Naive B cell (primary cell): Measurements from ENCODE around the gene HEATR5B. TPM values are rescaled to one million over a fixed set of nuclear protein-coding genes. Genes with fewer than 3 reads are reported as not detected.
"Not testable (repeated sequence)": the region's sequence is repeated elsewhere in the genome, so short reads cannot be mapped to it uniquely, and the experiment has no call there.

Experiments used
- ATAC-seq, 2 donors: fragments of 150-1000 bp; cut with Tn5 transposase; 2 replicates each; pipeline ENCODE4 v1.10.0; 2021; ENCODE audit warnings: low read depth in 2 of 2, mild to moderate bottlenecking in 2 of 2, moderate library complexity in 2 of 2
- DNase-seq: peaks from one replicate; pipeline ENCODE4 v3.0.0; 2022
- H3K27ac Mint-ChIP-seq, 6 donors: one replicate each; pipeline ENCODE4 v1.8.0; 2020 to 2022; ENCODE audit warnings: mild to moderate bottlenecking in 6 of 6, mixed read lengths in 6 of 6, moderate library complexity in 5 of 6, inconsistent platforms in 2 of 6
- H3K27me3 Mint-ChIP-seq, 3 donors: one replicate each; pipeline ENCODE4 v1.8.0; 2021 to 2022; ENCODE audit warnings: mixed read lengths in 3 of 3, mild to moderate bottlenecking in 1 of 3
- H3K36me3 Mint-ChIP-seq, 2 donors: one replicate each; pipeline ENCODE4 v1.8.0; 2020 to 2022; ENCODE audit warnings: mixed read lengths in 2 of 2, inconsistent platforms in 1 of 2, mild to moderate bottlenecking in 1 of 2
- H3K4me1 Mint-ChIP-seq, 3 donors: one replicate each; pipeline ENCODE4 v1.8.0; 2020 to 2022; ENCODE audit warnings: mixed read lengths in 3 of 3, inconsistent platforms in 1 of 3, mild to moderate bottlenecking in 1 of 3, moderate library complexity in 1 of 3
- H3K4me3 Mint-ChIP-seq, 8 donors: one replicate each; pipeline ENCODE4 v1.8.0; 2020 to 2022; ENCODE audit warnings: mild to moderate bottlenecking in 8 of 8, mixed read lengths in 8 of 8, moderate library complexity in 8 of 8, inconsistent platforms in 2 of 8
- H3K9me3 Mint-ChIP-seq, 7 donors: one replicate each; pipeline ENCODE4 v1.8.0; 2020 to 2022; ENCODE audit warnings: mixed read lengths in 7 of 7, mild to moderate bottlenecking in 5 of 7, inconsistent platforms in 2 of 7, moderate library complexity in 1 of 7
- polyA plus RNA-seq, 6 donors: library from polyadenylated mRNA; unstranded; fragments of 300-500 nt; fragmentation: Illumina TruSeq; gene quantifications; one replicate each; pipeline ENCODE4 v1.2.3, GENCODE V29; 2021; ENCODE audit warnings: low read depth in 6 of 6

The HEATR5B gene
- polyA plus RNA-seq, 6 donors from 2014 or later, result 10.6 to 24.2 (median 16.8) TPM

DNA sequence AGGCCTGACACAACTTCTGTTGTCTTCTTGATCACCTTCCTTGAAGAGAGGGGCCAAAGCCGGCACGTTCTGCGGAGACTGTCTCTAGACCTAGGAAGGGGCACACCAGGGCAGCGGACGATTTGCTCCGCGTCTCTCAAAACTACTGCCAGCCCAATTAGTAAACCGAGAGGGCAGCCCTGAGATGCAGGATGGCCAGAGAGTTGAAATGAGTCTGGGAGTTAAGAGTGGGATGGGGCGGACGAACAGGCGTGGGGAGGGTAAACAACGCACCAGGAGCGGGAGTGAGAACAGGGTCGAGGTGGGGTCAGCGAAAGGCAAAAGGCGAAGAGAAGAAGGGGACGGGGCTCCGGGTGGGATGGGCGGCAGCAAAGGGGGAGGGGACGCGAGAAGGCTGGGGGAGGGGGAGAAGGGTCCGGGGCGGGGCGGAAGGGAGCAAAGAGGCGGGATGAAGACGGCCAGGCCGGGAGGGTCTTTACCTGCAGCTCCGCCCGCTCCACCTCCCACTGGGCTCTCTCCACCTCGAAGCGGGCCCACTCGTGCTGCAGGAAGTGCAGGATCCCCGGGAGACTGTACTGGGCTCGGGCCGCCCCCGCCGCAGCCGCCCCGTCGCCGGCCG is 118.3 kb downstream of the HEATR5B start:
- ATAC-seq, result peak; percentile 4
- DNase-seq, result peak; percentile 20
- Mint-ChIP-seq H3K27me3 (no peaks in the 10 kb centered on the region), H3K27ac (peak overlapping the region; percentile 55 to 98 (median 97)), H3K4me1 (peaks cover 41 to 59% (median 55%) of the 10 kb centered on the region in 3 donors), H3K4me3 (peak overlapping the region; percentile 94 to 100 (median 98)), H3K36me3 (peaks cover 0 to 6% of the 10 kb centered on the region in 2 donors), H3K9me3 (peaks cover 0 to 4% (median 0%) of the 10 kb centered on the region in 7 donors)

DNA sequence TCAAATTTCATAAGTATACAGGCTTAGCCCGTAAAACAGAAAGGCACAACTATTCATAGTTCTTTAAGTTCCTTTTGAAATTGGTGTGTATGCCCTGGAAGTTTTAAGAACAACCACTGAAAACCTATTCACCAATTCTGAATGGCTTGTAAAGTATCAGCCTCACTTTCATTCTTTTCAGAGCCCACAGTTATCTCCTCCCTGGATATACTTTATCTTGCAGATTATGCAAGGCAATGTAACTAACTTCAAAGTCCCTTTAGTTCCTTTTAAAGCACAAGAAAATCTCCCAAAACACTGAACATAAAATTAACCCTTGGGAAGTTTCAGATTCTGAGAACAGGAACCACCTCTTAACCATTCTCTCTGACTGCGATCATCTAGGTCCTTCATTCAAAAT is 119.0 kb downstream of the HEATR5B start:
- no peak for ATAC-seq
- peak overlapping the region; percentile 94 to 100 (median 98) for H3K4me3 Mint-ChIP-seq
- H3K27ac Mint-ChIP-seq, result peak overlapping the region in 4 of 6 donors; percentile 21 to 98 (median 97)
- H3K36me3 Mint-ChIP-seq, result peaks cover 0 to 6% of the 10 kb centered on the region in 2 donors
- peaks cover 44 to 59% (median 55%) of the 10 kb centered on the region in 3 donors for H3K4me1 Mint-ChIP-seq
- H3K9me3 Mint-ChIP-seq, result peaks cover 0 to 4% (median 0%) of the 10 kb centered on the region in 7 donors
- no peaks in the 10 kb centered on the region for H3K27me3 Mint-ChIP-seq
- DNase-seq, result no peak

DNA sequence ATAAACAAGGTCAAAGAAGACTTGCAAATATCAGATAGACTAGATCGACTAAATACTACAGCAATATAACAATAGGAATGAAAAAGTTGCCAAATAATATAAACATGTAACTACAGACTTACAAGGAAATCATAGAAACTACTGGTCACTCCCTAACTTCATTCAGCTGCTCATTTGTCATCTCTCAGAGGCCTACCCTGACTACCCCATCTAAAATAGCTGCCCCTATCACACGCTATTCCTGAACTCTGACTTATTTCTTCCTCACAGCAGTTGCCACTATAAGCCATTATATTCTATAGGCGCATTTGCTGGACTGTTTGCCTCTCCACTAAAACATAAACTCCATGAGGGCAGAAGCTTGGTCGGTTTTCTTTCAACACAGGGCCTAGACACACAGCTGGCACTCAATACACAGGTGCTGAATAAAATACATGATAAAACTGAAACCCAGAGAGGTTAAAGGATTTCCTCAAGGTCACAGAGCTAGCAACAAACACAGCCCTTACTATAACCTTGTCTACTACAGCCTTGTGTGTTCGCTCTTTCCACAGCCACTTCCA is 119.6 kb downstream of the HEATR5B start:
- peak overlapping the region in 2 of 6 donors; percentile 9 to 19 for H3K27ac Mint-ChIP-seq
- no peaks in the 10 kb centered on the region for H3K27me3 Mint-ChIP-seq
- no peak for ATAC-seq
- peaks cover 0 to 6% of the 10 kb centered on the region in 2 donors for H3K36me3 Mint-ChIP-seq
- peak overlapping the region; percentile 22 to 100 (median 95) for H3K4me3 Mint-ChIP-seq
- H3K9me3 Mint-ChIP-seq, result peaks cover 0 to 4% (median 0%) of the 10 kb centered on the region in 7 donors
- peaks cover 44 to 59% (median 55%) of the 10 kb centered on the region in 3 donors for H3K4me1 Mint-ChIP-seq
- no peak for DNase-seq

DNA sequence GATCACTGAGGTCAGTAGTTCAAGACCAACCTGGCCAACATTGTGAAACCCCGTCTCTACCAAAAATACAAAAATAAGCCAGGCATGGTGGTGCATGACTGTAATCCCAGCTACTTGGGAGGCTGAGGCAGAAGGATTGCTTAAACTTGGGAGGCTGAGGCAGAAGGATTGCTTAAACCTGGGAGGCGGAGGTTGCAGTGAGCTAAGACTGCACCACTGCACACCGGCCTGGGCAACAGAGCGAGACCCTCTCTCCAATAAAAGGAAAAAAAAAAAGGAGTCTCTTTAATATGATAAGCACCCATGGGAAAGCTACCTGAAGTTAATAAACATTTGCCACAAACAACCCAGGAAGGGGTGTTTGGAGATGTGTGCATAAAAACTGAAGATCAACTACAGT is 120.4 kb downstream of the HEATR5B start:
- H3K27me3 Mint-ChIP-seq, result no peaks in the 10 kb centered on the region
- peaks cover 44 to 60% (median 56%) of the 10 kb centered on the region in 3 donors for H3K4me1 Mint-ChIP-seq
- H3K9me3 Mint-ChIP-seq, result peaks cover 0 to 4% (median 0%) of the 10 kb centered on the region in 7 donors
- H3K36me3 Mint-ChIP-seq, result peaks cover 0 to 6% of the 10 kb centered on the region in 2 donors
- H3K27ac Mint-ChIP-seq, result peak overlapping the region in 1 of 6 donors; percentile 69
- DNase-seq, result no peak
- peak overlapping the region in 1 of 8 donors; percentile 96 for H3K4me3 Mint-ChIP-seq
- no peak for ATAC-seq

DNA sequence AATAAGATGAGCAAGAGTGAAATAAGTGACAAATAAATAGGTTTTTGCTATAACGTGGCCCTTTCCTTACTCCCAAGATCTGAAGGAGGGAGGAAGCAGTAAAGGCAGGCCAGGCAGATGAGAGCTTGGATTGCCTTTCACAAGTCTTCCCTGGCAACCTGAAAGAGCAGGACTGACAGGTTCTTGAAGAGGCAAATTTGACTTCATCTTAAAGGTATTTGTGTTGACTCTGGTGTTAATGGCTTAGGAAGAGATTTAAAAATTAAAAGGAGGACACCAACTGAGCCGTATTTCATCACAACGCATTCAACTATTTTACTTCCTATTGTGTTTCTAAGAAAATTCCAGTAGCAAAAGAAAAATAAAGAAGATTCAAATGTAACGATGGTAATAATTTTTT is 121.1 kb downstream of the HEATR5B start:
- H3K36me3 Mint-ChIP-seq, result peaks cover 5 to 6% of the 10 kb centered on the region in 2 donors
- H3K4me1 Mint-ChIP-seq, result peaks cover 50 to 63% (median 62%) of the 10 kb centered on the region in 3 donors
- H3K4me3 Mint-ChIP-seq, result peak overlapping the region in 1 of 8 donors; percentile 67
- peak overlapping the region in 2 of 6 donors; percentile 15 to 74 for H3K27ac Mint-ChIP-seq
- no peak for DNase-seq
- no peaks in the 10 kb centered on the region for H3K27me3 Mint-ChIP-seq
- H3K9me3 Mint-ChIP-seq, result peaks cover 0 to 4% (median 0%) of the 10 kb centered on the region in 7 donors
- ATAC-seq, result no peak

DNA sequence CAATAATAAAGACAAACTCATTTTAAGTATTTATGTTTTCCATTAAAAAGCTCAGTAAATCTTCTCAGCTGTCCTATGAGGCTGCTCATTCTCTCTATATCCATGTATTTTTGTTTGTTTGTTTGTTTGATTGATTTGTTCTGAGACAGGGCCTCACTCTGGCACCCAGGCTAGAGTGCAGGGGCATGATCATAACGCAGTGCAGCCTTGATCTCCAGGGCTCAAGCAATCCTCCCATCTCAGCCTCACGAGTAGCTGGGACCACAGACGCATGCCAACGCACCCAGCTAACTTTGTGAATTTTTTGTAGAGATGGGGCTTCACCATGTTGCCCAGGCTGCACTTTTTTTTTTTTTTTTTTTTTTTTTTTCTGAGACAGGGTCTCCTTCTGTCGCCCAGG is 123.4 kb downstream of the HEATR5B start:
- no peak overlapping the region for H3K4me3 Mint-ChIP-seq
- H3K4me1 Mint-ChIP-seq, result peaks cover 45 to 52% (median 49%) of the 10 kb centered on the region in 3 donors
- no peaks in the 10 kb centered on the region for H3K9me3 Mint-ChIP-seq
- no peaks in the 10 kb centered on the region for H3K27me3 Mint-ChIP-seq
- ATAC-seq (no peak), DNase-seq (no peak)
- H3K27ac Mint-ChIP-seq, result no peak overlapping the region
- H3K36me3 Mint-ChIP-seq, result peaks cover 4 to 5% of the 10 kb centered on the region in 2 donors

DNA sequence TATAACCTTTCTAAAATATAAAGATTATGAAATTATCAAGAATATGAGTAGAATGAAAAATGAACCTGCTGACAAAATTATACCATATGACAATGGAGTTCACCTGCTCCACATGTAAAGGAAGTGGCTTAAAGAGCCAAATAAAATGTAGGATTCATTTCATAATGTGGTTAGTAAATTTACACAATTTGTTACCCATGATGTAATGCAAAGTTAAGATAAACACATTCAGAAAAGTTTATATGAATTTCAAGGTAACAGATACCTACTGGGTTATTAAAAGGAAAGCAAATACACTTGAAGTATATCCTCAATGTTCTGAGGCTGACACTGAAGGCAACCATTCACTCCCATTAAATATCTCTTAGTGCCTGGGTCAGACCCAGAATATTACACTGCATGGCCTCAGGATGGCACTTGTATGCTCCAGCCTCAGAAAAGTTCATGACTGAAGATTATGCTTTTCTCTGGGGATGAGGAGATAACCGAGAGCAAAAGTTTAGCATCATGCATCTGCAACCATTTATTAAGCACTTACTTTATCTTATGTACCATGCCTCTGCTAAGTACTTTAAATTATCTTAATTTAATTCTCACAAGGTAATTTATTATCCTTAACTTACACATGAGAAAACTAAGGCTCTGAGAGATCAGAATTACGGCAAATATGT is 124.0 kb downstream of the HEATR5B start:
- peaks cover 0 to 5% of the 10 kb centered on the region in 2 donors for H3K36me3 Mint-ChIP-seq
- H3K4me3 Mint-ChIP-seq, result no peak overlapping the region
- no peak for DNase-seq
- peak overlapping the region in 1 of 6 donors; percentile 32 for H3K27ac Mint-ChIP-seq
- ATAC-seq, result no peak
- no peaks in the 10 kb centered on the region for H3K27me3 Mint-ChIP-seq
- H3K4me1 Mint-ChIP-seq, result peaks cover 43 to 52% (median 47%) of the 10 kb centered on the region in 3 donors
- H3K9me3 Mint-ChIP-seq, result no peaks in the 10 kb centered on the region

DNA sequence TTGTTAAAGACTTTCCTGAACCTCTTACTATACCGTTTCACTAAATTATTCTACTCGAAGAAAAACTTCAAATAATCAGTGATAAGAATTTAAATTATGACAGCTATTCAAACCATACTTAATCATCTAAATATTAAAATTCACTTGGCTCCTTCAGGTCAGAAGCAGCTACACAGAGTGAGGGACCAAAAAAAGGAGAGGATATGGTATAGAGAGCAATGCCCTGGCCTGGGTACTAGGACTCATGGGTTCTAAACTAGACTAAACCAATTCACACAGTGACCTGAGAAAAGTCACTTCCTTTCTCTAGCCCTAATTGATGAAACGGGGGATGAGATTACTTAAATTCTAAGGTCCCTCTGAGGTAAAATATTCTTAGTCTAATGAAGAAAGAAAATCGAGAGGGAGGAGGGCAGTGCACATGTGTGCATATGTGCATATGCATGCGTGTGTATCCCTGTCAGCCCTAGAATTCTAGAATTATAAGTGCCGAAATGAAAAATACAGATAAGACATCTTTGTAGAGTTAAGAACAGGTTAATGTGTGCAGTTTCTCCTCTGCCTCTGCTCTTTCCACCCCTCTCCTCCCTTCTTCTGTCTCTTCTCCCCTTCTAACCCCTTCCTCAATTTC is 129.1 kb downstream of the HEATR5B start:
- Mint-ChIP-seq H3K4me1 (peaks cover 22 to 42% (median 32%) of the 10 kb centered on the region in 3 donors), H3K36me3 (peaks cover 0 to 10% of the 10 kb centered on the region in 2 donors), H3K27me3 (no peaks in the 10 kb centered on the region), H3K9me3 (no peaks in the 10 kb centered on the region), H3K4me3 (no peak overlapping the region), H3K27ac (peak overlapping the region in 3 of 6 donors; percentile 15 to 76 (median 51))
- ATAC-seq (no peak), DNase-seq (no peak)

DNA sequence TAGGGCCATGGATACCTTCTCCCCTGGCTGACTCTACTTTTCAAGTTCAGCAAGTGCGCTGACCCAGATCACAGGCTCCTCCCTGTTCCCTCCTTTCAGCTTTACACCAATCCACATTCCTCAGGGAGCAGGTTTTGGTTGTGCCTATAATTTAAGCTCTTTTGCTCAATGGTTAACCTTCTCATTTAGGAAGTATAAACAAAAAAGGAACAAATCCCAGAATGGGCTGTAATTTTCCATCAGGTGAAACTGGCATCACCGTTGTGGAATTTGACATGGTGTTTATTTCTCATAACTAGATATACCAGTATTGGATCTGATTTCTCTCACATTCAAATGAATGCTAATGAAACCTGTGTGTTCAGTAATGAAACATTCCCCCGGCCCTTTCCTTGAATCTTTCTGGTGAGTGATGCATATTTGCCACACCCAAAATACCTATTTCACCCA is 131.4 kb downstream of the HEATR5B start:
- peak overlapping the region in 1 of 6 donors; percentile 39 for H3K27ac Mint-ChIP-seq

DNA sequence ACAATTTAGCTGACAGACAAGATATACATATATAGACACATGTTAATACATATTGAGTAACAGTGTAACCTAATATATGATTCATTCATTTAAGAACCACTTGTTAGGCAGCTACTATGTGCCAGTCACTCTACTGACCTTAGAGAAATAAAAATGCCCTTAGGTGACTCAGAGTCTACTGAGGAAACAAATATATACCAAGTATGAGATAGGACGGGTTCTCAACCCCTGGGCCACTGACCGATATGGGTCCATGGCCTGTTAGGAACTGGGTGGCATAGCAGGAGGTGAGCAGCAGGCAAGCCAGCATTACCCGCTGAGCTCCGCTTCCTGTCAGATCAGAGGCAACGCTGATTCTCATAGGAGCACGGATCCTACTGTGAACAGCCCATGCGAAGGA is 132.6 kb downstream of the HEATR5B start:
- peaks cover 27 to 48% (median 37%) of the 10 kb centered on the region in 3 donors for H3K4me1 Mint-ChIP-seq

More for the DNA sequence above, 131.4 kb downstream of the HEATR5B start:
- H3K9me3 Mint-ChIP-seq, result no peaks in the 10 kb centered on the region
- no peak for ATAC-seq
- H3K27me3 Mint-ChIP-seq, result no peaks in the 10 kb centered on the region
- H3K4me1 Mint-ChIP-seq, result peaks cover 27 to 47% (median 37%) of the 10 kb centered on the region in 3 donors
- peaks cover 0 to 5% of the 10 kb centered on the region in 2 donors for H3K36me3 Mint-ChIP-seq
- no peak overlapping the region for H3K4me3 Mint-ChIP-seq
- no peak for DNase-seq

DNA sequence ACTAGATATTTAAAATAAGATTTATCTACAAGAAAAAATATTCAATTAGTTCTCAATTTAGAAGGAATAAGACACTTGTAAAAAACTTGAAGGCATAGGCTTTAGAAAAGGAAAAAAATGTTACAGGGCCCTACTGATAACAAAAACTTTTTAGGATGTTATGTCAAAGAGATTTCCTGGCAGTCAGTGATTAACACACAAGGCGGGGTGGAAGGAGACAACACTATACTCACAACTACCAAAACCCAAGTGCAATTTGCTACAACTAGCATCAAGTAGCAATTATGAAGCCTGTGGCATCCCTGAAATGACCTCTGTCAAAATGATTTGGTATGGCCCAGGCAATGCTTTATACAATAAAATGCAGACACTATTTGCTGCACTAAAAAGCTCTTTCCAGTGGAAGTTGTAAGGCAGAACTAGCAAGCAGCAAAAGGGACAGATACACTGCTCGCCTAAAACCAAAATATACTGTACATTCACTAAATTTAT is 133.1 kb downstream of the HEATR5B start:
- H3K36me3 Mint-ChIP-seq, result peaks cover 0 to 5% of the 10 kb centered on the region in 2 donors
- peak overlapping the region in 2 of 6 donors; percentile 3 to 66 for H3K27ac Mint-ChIP-seq
- H3K27me3 Mint-ChIP-seq, result no peaks in the 10 kb centered on the region
- H3K9me3 Mint-ChIP-seq, result no peaks in the 10 kb centered on the region
- DNase-seq (no peak), ATAC-seq (no peak)
- no peak overlapping the region for H3K4me3 Mint-ChIP-seq
- H3K4me1 Mint-ChIP-seq, result peaks cover 27 to 48% (median 37%) of the 10 kb centered on the region in 3 donors

More for the DNA sequence above, 132.6 kb downstream of the HEATR5B start:
- peaks cover 0 to 5% of the 10 kb centered on the region in 2 donors for H3K36me3 Mint-ChIP-seq
- peak overlapping the region in 2 of 6 donors; percentile 30 to 66 for H3K27ac Mint-ChIP-seq
- ATAC-seq (no peak), DNase-seq (no peak)
- H3K27me3 Mint-ChIP-seq, result no peaks in the 10 kb centered on the region
- no peak overlapping the region for H3K4me3 Mint-ChIP-seq
- H3K9me3 Mint-ChIP-seq, result no peaks in the 10 kb centered on the region

DNA sequence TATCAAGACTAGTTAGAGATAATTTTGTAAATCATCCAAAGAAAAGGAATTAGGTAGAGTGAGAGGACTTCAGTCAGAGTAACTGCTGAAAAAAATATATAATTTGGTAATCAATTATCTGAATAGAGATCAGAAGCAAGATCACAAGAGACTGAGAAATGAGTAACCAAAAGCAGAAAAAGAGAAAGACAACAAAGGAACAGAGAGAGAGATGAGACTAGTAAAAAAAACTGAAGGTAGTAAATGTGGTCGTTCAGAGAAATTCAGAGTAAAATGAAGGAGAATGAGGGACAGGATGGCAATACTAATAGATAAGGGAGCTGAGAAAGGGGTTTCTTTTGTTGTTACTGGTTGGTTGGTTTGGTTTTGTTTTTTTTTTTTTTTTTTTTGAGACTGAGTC is 134.3 kb downstream of the HEATR5B start:
- H3K27ac Mint-ChIP-seq, result peak overlapping the region in 3 of 6 donors; percentile 5 to 64 (median 18)
- DNase-seq (no peak), ATAC-seq (no peak)
- peaks cover 0 to 5% of the 10 kb centered on the region in 2 donors for H3K36me3 Mint-ChIP-seq
- no peaks in the 10 kb centered on the region for H3K27me3 Mint-ChIP-seq
- no peaks in the 10 kb centered on the region for H3K9me3 Mint-ChIP-seq
- H3K4me3 Mint-ChIP-seq, result no peak overlapping the region
- peaks cover 23 to 42% (median 27%) of the 10 kb centered on the region in 3 donors for H3K4me1 Mint-ChIP-seq

DNA sequence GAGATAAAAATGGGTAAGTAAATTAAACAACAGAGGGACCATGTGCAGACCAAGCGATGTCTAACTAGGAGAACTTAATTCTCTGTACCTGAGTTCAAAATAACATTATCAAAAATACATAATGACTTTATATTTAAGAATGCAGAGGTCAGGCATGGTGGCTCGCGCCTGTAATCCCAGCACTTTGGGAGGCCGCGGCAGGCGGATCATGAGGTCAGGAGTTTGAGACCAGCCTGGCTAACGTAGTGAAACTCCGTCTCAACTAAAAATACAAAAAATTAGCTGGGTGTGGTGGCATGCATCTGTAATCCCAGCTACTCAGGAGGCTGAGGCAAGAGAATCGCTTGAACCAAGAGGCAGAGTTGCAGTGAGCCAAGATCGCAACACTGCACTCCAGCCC is 138.9 kb downstream of the HEATR5B start:
- H3K27ac Mint-ChIP-seq, DNase-seq, H3K9me3 Mint-ChIP-seq, H3K4me3 Mint-ChIP-seq, ATAC-seq, H3K36me3 Mint-ChIP-seq, H3K27me3 Mint-ChIP-seq: not testable (repeated sequence)
- H3K4me1 Mint-ChIP-seq, result peaks cover 12 to 17% (median 14%) of the 10 kb centered on the region in 3 donors
